Left ventricle myocardium superior (tissue), 1 donor: ENCODE data around the gene EIF4G3. TPM values are rescaled to one million over a fixed set of nuclear protein-coding genes. Genes with fewer than 3 reads are reported as not detected.

Source experiments
- ATAC-seq: fragments of 200-7000 bp; cut with Tn5 transposase; one replicate; pipeline ENCODE4 v1.9.1; 2020; ENCODE audit warnings: mild to moderate bottlenecking, moderate library complexity
- DNase-seq: peaks from one replicate; pipeline ENCODE4 v3.0.0-alpha.2; 2020
- intact Hi-C: fragments of 100-400 bp; cut with micrococcal nuclease; formaldehyde crosslinking; loops from one replicate; pipeline ENCODE4 v1.11.0; 2022
- total RNA-seq: library from RNA; stranded (reverse); fragmentation: NEBNext Ultra II Directional; extraction: Animal tissue kit (Norgen Biotek cat#: 25700); gene quantifications from one replicate; pipeline ENCODE4 v1.2.1, GENCODE V29; 2021
- donor health status: DM: no; HTN: yes; CAD: no; lungs with severe emphysema.

EIF4G3 gene
- total RNA-seq, 1 donor from 2014 or later: 28.8 TPM

- no peak for ATAC-seq
- no peak for DNase-seq
- intact Hi-C loops: loop anchor here (10.0 kb wide), 1 partner anchor 207 kb away; no protein-coding TSS in a partner anchor
These were observed 188.6 kb downstream of the EIF4G3 start for GRCh38 chr1:20987831-20988825.

DNA sequence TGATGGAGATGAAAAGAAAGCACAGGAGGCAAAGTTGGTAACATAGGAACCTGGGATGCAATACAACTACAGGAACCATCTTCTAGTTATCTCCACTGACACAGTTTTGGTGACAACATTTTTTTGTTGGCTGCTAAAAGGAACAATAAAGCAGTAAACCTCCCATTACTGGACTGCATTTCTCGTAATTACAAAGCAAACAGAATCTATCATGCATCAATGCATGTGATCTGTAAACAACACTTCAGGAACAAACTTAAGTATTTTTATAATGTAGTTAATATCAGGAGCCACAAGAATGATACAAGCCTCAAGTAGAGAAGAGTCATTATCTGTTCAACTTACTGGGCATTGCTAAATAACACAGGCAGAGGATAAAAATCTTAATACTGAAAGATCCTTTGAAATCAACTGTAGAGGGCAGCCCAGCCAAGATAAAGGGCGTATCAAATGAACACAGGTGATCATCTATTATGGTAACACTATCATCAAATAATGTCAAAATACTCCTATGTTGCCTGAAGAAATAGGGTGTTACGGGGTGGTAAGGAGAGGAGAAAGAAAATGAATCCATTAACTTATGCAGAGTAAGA, 193.3 kb downstream of the EIF4G3 start:
- intact Hi-C loops: loop anchor here (10.0 kb wide), 1 partner anchor 211 kb away; no protein-coding TSS in a partner anchor
- no peak for ATAC-seq
- no peak for DNase-seq

DNA sequence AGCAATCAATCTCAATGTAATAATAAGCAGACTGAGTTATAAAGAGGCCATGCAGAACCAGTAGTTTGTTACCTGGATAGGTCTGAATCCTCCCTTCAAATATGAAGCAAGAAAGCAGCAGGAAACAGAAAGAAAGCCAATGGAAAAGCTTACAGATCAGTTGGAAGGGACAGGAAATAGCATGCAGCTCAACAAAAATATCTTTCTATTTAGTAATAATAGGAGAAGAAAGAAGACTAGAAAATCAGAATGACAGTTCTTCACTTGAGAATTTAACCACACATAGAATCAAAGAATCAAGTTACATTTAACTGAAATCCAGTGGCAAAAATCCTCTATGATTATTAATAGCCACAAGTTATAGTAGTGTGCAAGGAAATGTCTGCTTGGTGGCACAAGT, 194.4 kb downstream of the EIF4G3 start:
- intact Hi-C loops: loop anchor here (10.0 kb wide), 1 partner anchor 212 kb away; no protein-coding TSS in a partner anchor
- no peak for DNase-seq
- ATAC-seq: no peak

GRCh38 chr1:20981915-20982314, 194.8 kb downstream of the EIF4G3 start:
- intact Hi-C loops: loop anchor here (10.0 kb wide), 1 partner anchor 213 kb away; no protein-coding TSS in a partner anchor
- DNase-seq (no peak), ATAC-seq (peak; percentile 72)

DNA sequence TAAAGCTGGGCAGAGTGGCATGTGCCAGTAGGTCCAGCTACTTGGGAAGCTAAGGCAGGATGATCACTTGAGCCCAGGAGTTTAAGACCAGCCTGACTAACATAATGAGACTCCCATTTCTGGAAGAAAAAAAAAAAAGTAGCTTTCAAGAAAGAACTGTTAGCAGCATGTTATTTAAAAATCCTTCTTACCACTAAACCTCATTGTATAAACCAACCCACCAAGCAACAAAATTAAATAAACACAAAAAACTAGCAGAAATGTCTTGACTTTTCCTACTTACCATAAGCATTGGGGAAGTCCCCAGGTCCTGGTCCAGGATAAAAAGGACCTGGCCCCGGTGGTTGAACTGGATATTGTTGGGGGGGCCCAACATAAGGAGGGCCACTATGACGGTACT, 196.6 kb downstream of the EIF4G3 start:
- ATAC-seq: no peak
- intact Hi-C loops: loop anchor here (10.0 kb wide), 1 partner anchor 215 kb away; no protein-coding TSS in a partner anchor
- DNase-seq: no peak

DNA sequence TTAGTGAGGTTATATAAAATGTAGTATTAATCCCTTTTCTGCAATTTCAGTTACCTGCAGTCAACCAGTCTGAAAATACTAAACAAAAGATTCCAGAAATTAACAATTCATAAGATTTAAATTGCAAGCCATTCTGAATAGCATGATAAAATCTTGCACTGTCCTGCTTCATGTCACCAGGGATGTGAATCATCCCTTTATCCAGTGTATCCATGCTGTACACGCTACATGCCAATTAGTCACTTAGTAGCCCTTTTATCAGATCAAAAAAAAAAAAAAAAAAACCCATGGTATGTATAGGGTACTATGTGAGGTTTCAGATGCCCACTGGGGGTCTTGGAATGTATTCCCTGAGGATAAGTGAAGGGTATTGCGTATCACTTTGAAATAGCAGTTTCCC, 198.3 kb downstream of the EIF4G3 start:
- intact Hi-C loops: no loop called here
- no peak for ATAC-seq
- DNase-seq: no peak

DNA sequence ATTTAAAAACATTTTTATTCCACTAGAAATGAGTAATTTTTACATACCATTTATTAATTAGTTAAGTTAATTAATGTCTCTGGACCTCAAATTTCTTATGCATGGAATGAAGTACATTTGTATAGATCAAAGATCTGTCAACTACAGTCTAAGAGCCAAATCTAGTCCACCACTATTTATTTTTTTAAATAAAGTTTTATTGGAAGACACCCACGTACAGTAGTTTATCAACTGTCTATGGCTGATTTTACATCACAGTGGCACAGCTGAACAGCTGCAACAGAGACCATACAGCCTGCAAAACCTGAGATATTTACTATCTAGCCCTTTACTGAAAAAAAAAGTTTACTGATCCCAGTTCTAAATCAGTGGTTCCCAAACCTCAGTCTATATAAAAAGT, 201.0 kb downstream of the EIF4G3 start:
- DNase-seq: no peak
- ATAC-seq: no peak
- intact Hi-C loops: no loop called here

DNA sequence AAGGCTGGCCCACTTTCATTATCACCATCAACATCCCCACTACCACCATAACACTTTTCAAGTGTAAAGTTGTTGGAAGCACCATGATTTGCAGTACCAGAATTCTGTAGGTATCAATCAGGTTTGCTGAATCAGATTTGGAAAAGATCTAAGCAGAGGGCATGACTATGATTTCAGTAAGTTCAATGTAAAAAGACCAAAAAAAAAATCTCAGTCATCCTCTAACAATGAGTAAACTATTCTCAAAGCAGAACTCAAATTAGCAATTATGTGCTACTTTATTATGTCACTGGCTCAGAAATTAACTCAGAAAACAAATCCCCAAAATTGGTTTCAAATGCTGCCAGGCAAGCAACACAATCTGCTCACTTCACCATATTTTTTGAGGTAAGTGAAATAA, 201.7 kb downstream of the EIF4G3 start:
- ATAC-seq (no peak), DNase-seq (no peak)
- intact Hi-C loops: no loop called here

- intact Hi-C loops: no loop called here
- ATAC-seq (no peak), DNase-seq (no peak)
These were observed 202.6 kb downstream of the EIF4G3 start for GRCh38 chr1:20974069-20974468.

DNA sequence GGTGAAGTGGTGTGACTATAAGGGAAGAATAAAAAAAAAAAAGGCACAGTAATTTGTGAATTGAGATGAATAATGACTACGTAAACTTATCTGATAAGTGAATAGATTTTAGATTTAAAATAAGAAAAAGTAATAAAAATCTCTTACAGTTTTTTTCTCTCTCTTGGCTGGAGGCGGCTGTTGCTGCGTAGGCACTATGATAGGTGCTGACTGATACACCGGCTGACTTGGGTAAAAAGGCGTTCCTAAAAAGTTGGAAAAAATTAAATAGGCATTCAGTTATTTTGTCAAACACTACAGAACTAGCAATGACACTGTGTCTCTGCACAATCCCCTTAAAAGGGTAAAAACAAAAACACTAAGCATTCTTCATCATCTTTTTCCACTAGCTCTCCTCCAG, 203.8 kb downstream of the EIF4G3 start:
- intact Hi-C loops: no loop called here
- ATAC-seq (no peak), DNase-seq (no peak)

GRCh38 chr1:20964540-20965484, 211.9 kb downstream of the EIF4G3 start:
- ATAC-seq: peak; percentile 19
- intact Hi-C loops: no loop called here

DNA sequence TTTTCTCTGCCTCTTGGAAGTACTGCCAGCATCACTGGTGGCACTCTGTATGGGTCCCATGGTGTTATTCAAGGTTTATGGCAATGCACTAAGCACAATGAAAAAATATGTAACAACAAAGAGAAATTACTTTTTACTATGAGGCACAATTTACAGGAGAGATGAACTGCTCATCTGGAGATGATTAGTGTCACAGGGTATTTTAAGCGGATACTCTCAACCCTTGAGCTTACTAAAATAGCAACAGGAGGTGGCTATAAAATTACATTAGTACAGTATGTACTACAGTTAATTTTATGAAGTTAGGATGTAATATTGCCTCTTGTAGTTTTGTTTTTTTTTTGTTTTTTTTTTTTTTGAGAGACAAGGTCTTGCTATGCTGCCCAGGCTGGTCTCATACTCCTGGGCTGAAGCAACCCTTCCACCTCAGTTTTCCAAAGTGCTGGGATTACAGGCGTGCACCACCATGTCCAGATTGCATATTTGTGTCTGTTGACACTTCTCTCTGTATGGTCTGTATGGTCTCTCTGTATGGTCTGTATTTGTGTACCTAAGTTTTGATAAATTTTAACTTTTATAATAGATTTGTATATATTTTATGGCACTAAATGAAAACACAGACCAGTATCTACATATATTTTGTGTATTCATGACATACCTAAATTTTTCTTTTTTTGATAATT, 214.0 kb downstream of the EIF4G3 start:
- ATAC-seq (peak; percentile 91), DNase-seq (no peak)
- intact Hi-C loops: no loop called here

More at GRCh38 chr1:20964540-20965484, 211.9 kb downstream of the EIF4G3 start:
- DNase-seq: no peak

GRCh38 chr1:20958430-20958829, 218.3 kb downstream of the EIF4G3 start:
- intact Hi-C loops: no loop called here
- no peak for ATAC-seq
- DNase-seq: no peak

DNA sequence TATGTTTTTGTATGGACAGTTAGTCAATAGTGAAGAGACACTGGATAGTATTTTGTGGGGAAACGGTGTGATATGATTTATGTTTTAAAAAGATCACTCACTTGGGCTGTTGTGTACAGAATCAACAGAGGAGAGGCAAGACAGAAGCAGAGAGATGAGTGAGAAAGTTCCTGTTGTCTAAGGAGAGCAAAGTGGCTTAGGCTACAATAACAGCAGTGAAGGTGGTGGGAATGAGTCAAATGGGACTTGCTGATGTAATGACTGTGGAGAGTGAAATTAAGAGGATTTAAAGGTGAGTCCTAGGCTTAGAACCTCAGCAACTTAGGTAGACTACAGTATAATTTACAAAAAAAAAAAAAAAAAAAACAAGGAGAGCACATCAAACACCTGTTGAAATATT, 220.4 kb downstream of the EIF4G3 start:
- ATAC-seq (no peak), DNase-seq (no peak)
- intact Hi-C loops: no loop called here

DNA sequence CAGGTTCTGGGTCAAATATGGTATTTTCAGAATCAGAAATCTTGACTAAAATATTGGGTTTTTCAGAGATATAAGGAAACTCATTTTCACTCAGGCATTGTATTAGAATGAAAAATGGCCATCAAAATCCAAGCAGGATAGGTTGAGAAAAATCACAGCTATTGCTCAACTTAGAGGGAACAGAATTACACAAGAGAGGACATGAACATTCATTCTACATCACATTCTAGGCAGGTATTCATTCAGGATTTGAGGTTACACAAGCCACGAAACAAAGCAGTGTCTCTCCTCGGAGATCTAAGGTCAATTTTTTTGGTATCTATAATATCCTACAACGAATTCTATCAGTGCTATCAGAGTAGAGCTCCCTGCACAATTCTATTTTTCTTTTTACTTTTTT, 226.0 kb downstream of the EIF4G3 start:
- DNase-seq: no peak
- ATAC-seq: no peak
- intact Hi-C loops: no loop called here

DNA sequence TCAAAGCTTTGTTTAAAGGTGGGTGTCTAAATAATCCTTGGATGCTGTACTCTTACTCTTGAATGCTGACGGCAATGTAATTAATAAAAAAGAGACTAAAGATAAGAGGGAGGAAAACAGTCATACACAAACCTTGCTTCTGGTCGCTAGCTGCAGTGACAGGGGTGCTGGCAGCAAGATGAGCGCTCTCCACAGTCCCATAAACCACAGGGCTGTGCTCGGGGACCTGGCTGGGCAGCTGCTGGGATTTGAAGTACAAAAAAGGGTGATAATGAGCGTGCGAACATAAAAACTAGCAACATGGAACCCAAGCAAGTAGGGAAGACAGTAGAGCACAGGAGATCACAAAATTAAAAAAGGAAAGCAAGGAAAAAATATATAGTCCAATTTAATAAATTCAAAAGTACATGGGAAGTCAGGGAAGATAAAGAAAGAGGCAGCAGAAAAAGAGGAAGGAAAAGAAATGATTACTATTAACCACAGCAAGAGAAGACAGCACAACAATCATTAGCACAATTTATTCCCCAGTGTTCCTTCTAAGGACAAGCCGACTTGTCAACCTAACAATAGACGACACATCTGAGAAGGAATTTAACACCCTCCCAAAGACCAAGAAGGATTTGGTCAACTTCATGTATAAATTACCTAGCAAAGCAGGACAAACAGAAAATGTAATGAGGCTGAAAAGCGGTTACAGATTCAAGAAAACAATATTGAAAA, 226.7 kb downstream of the EIF4G3 start:
- intact Hi-C loops: no loop called here
- no peak for ATAC-seq
- DNase-seq: no peak

DNA sequence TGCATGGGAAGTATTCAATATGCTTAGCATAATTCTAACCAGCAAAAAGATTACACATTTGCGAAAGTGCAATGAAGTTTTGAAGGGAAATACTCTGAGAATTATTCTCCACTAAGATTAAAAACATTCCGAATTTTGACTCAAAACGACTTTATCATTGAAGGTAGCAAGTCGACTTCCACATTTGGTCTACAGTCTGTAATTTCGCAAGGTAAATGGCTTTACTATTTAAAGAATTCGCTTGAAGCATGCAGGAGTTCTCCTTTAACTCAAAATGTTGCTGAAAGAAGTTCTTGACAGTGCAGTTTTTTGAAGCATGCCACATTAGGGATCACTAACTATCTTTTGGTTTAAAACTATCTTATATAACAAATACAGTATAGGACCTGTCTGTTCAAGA, 228.6 kb downstream of the EIF4G3 start:
- DNase-seq (no peak), ATAC-seq (no peak)
- intact Hi-C loops: no loop called here

- intact Hi-C loops: no loop called here
- ATAC-seq (no peak), DNase-seq (no peak)
These were observed 229.3 kb downstream of the EIF4G3 start for GRCh38 chr1:20947409-20947808.
